GM21786 (cell line): ENCODE results near the gene CD1D.
"Not testable (repeated sequence)": the region's sequence is repeated elsewhere in the genome, so short reads cannot be mapped to it uniquely, and the experiment has no call there.

ENCODE experiments used
- ATAC-seq: cut with Tn5 transposase; IDR thresholded peaks from one replicate; pipeline ENCODE4 v1.9.1; 2021; ENCODE audit not compliant: unreplicated experiment

CD1D gene

GRCh38 chr1:158176399-158176798 is 4.3 kb upstream of the CD1D start:
- no peak for ATAC-seq

- ATAC-seq, result not testable (repeated sequence)
Observed at GRCh38 chr1:158176849-158177699, 3.6 kb upstream of the CD1D start.

- ATAC-seq, result no peak
Observed at GRCh38 chr1:158177700-158178450, 2.8 kb upstream of the CD1D start.

- peak; percentile 77 for ATAC-seq
Observed at GRCh38 chr1:158179301-158180041, 1.2 kb upstream of the CD1D start.

- no peak for ATAC-seq
Observed at GRCh38 chr1:158181577-158181922, 855 bp downstream of the CD1D start.

- ATAC-seq, result no peak
Observed at GRCh38 chr1:158185770-158186169, 5.1 kb downstream of the CD1D start.

GRCh38 chr1:158186180-158186579 is 5.5 kb downstream of the CD1D start:
- no peak for ATAC-seq

GRCh38 chr1:158188611-158189010 is 7.9 kb downstream of the CD1D start:
- no peak for ATAC-seq

- no peak for ATAC-seq
Observed at GRCh38 chr1:158189624-158190023, 8.9 kb downstream of the CD1D start.

- ATAC-seq, result no peak
Observed at GRCh38 chr1:158191299-158191698, 10.6 kb downstream of the CD1D start.

- ATAC-seq, result no peak
Observed at GRCh38 chr1:158196461-158196860, 15.8 kb downstream of the CD1D start.

GRCh38 chr1:158199849-158200248 is 19.2 kb downstream of the CD1D start:
- no peak for ATAC-seq

- no peak for ATAC-seq
Observed at GRCh38 chr1:158200527-158200926, 19.8 kb downstream of the CD1D start.

- no peak for ATAC-seq
Observed at GRCh38 chr1:158203693-158204457, 23.2 kb downstream of the CD1D start.

- ATAC-seq, result no peak
Observed at GRCh38 chr1:158204458-158204827, 23.7 kb downstream of the CD1D start.

- ATAC-seq, result no peak
Observed at GRCh38 chr1:158208586-158209116, 28.0 kb downstream of the CD1D start.

- ATAC-seq, result no peak
Observed at GRCh38 chr1:158212320-158212719, 31.6 kb downstream of the CD1D start.

- not testable (repeated sequence) for ATAC-seq
Observed at GRCh38 chr1:158223445-158223844, 42.8 kb downstream of the CD1D start.

GRCh38 chr1:158227904-158228623 is 47.4 kb downstream of the CD1D start:
- no peak for ATAC-seq
